Adrenal gland (tissue), 12 donors: Measurements from ENCODE around the gene SLC25A11. TPM values are rescaled to one million over a fixed set of nuclear protein-coding genes. Genes with fewer than 3 reads are reported as not detected.

ENCODE experiments used
- DNase-seq, 7 donors: peaks; one replicate each; pipeline ENCODE4 v3.0.0-alpha.2; 2019 to 2020
- H3K27ac ChIP-seq, 5 donors: fragments of 200-600 bp; sonication (generic) in 4 of 5; 1 replicate in 3 of 5; 2 replicates in 2 of 5; pipeline versions ENCODE4 v1.5.1 to v1.8.0; 2016 to 2020; ENCODE audit warnings: mild to moderate bottlenecking in 1 of 5
- H3K27me3 ChIP-seq: fragments of 200-600 bp; 2 replicates; pipeline ENCODE4 v1.8.0; 2021
- H3K36me3 ChIP-seq, 2 donors: fragments of 200-600 bp; replicated peaks in 1 of 2; 1 replicate in 1 of 2; 2 replicates in 1 of 2; pipeline versions ENCODE4 v1.5.1 to v1.8.0; 2018 to 2022
- H3K4me1 ChIP-seq, 2 donors: fragments of 200-600 bp; replicated peaks in 1 of 2; 1 replicate in 1 of 2; 2 replicates in 1 of 2; pipeline versions ENCODE4 v1.5.1 to v1.8.0; 2018 to 2021
- H3K4me3 ChIP-seq, 4 donors: fragments of 200-600 bp; sonication (generic) in 3 of 4; one replicate each; pipeline ENCODE4 v1.5.1; 2016 to 2018
- H3K9me3 ChIP-seq, 3 donors: fragments of 200-600 bp; sonication (generic) in 1 of 3; replicated peaks in 1 of 3; 1 replicate in 2 of 3; 2 replicates in 1 of 3; pipeline versions ENCODE4 v1.5.1 to v1.8.0; 2016 to 2021
- POLR2A ChIP-seq, 2 donors: fragments of 450-650 bp; IDR thresholded peaks; one replicate each; pipeline ENCODE4 v1.6.1; 2017; ENCODE audit warnings: antibody characterized with exemption in 2 of 2, mild to moderate bottlenecking in 2 of 2, moderate library complexity in 1 of 2
- WGBS, 4 donors: extraction: QIAGEN DNeasy Blood & Tissue Kit in 2 of 4; methylation state at CpG; one replicate each; pipeline versions ENCODE4 v1.1.5 to v1.1.7; 2013 to 2017; 5-methylcytosine and 5-hydroxymethylcytosine counted together
- intact Hi-C, 2 donors: fragments of 100-400 bp; cut with DNase I; formaldehyde crosslinking; loops; one replicate each; pipeline versions ENCODE4 v1.14.1 to v1.15.0; 2022 to 2023
- polyA plus RNA-seq, 3 donors: library from polyadenylated mRNA; stranded (reverse); fragments of 200-250 nt in 2 of 3; fragments of 350-450 nt in 1 of 3; fragmentation: Illumina TruSeq in 1 of 3; extraction: RNeasy Lipid Tissue Mini Kit (QIAGEN cat#74804) in 1 of 3; gene quantifications; one replicate each; pipeline ENCODE4 v1.2.3, GENCODE V29; 2013 to 2014
- total RNA-seq, 9 donors: library from RNA; depleted of rRNA in 4 of 9; stranded (reverse); fragments of >200 nt in 4 of 9; fragments of 120-200 nt in 1 of 9; fragmentation: NEBNext Ultra II Directional in 1 of 9; extraction: Animal tissue kit (Norgen Biotek cat#: 25700) in 1 of 9; gene quantifications; one replicate each; pipeline versions ENCODE4 v1.1.0 to v1.2.4, GENCODE V29; 2013 to 2023
- TF ChIP-seq, protein P1 (sequence below), 6 experiments: fragments of 450-650 bp in 4 of 6; fragments of 200-600 bp in 2 of 6; sonication (generic) in 1 of 6; IDR thresholded peaks; 1 replicate in 5 of 6; 2 replicates in 1 of 6; pipeline versions ENCODE4 v1.5.1 to v1.8.0; 2016 to 2021; ENCODE audit warnings: antibody characterized with exemption in 6 of 6, mild to moderate bottlenecking in 2 of 6, moderate library complexity in 1 of 6
- donor health status: healthy with polysubstance abuse.
- donor health status: Bipolar disorder and iron deficiency.
- donor health status: DM: yes; HTN: yes; CAD: no.
- donor health status: DM: no; HTN: no; CAD: no.
- donor health status: DM: no; HTN: no; CAD: no.
- donor health status: DM: yes; HTN: yes; CAD: no.

Gene SLC25A11
- total and polyA plus RNA-seq, 12 donors = 37.8 to 77.7 (median 66.7) TPM

- Histone ChIP-seq H3K36me3 (peaks cover 0 to 20% of the 10 kb centered on the region in 2 donors), H3K27ac (no peak overlapping the region), H3K9me3 (no peaks in the 10 kb centered on the region), H3K4me1 (no peaks in the 10 kb centered on the region), H3K27me3 (no peaks in the 10 kb centered on the region), H3K4me3 (no peak overlapping the region)
- TF ChIP-seq, protein P1, sequence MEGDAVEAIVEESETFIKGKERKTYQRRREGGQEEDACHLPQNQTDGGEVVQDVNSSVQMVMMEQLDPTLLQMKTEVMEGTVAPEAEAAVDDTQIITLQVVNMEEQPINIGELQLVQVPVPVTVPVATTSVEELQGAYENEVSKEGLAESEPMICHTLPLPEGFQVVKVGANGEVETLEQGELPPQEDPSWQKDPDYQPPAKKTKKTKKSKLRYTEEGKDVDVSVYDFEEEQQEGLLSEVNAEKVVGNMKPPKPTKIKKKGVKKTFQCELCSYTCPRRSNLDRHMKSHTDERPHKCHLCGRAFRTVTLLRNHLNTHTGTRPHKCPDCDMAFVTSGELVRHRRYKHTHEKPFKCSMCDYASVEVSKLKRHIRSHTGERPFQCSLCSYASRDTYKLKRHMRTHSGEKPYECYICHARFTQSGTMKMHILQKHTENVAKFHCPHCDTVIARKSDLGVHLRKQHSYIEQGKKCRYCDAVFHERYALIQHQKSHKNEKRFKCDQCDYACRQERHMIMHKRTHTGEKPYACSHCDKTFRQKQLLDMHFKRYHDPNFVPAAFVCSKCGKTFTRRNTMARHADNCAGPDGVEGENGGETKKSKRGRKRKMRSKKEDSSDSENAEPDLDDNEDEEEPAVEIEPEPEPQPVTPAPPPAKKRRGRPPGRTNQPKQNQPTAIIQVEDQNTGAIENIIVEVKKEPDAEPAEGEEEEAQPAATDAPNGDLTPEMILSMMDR (IDR thresholded peaks at IDR 0.05) = peak in 1 of 6 experiments; percentile 6
- TF ChIP-seq POLR2A (IDR thresholded peaks at IDR 0.05) = no peak
- intact Hi-C loops = no loop called here
- DNase-seq = no peak
- 78 to 88% (median 87%) methylated on average over 9 to 10 of the region's 10 CpGs for WGBS, 4 donors
These were observed 16.7 kb upstream of the SLC25A11 start for GRCh38 chr17:4956493-4957061.

GRCh38 chr17:4955091-4955490, 15.2 kb upstream of the SLC25A11 start:
- no peak overlapping the region for H3K27ac ChIP-seq
- H3K4me3 ChIP-seq = no peak overlapping the region
- H3K36me3 ChIP-seq = peaks cover 0 to 12% of the 10 kb centered on the region in 2 donors
- no peak for DNase-seq
- intact Hi-C loops = no loop called here
- TF ChIP-seq, protein P1 (IDR thresholded peaks at IDR 0.05) = no peak
- no peak for TF ChIP-seq POLR2A (IDR thresholded peaks at IDR 0.05)
- WGBS, 4 donors = 92 to 96% (median 94%) methylated on average over 7 to 8 of the region's 8 CpGs
- H3K9me3 ChIP-seq = no peaks in the 10 kb centered on the region
- no peaks in the 10 kb centered on the region for H3K27me3 ChIP-seq
- peaks cover 5 to 9% of the 10 kb centered on the region in 2 donors for H3K4me1 ChIP-seq

DNA sequence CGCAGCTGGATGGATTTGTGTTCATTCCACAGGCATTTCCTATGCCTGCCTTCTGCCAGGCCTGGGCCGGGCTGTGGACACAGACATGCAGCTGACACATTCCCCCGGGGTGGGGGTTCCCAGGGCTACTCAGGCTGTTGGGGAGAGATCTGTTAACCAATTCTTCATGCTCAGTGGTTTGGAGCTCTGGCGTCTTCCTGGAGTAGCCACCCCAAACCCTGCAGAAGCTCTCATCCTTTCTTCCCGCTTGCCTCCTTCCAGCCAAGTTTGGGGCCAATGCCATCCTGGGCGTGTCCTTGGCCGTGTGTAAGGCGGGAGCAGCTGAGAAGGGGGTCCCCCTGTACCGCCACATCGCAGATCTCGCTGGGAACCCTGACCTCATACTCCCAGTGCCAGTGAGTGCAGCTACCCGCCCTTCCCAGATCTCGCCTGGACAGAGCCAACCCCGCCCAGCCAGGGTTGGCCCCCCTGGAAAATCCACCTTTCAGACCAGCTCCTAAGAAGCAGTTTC, 13.7 kb upstream of the SLC25A11 start:
- intact Hi-C loops = no loop called here
- Histone ChIP-seq H3K4me1 (peaks cover 12 to 13% of the 10 kb centered on the region in 2 donors), H3K27ac (no peak overlapping the region), H3K27me3 (no peaks in the 10 kb centered on the region), H3K9me3 (no peaks in the 10 kb centered on the region), H3K36me3 (no peaks in the 10 kb centered on the region), H3K4me3 (no peak overlapping the region)
- 76 to 80% (median 76%) methylated on average over 14 of the region's 14 CpGs for WGBS, 4 donors
- DNase-seq = no peak
- TF ChIP-seq, protein P1 (IDR thresholded peaks at IDR 0.05) = no peak
- no peak for TF ChIP-seq POLR2A (IDR thresholded peaks at IDR 0.05)

DNA sequence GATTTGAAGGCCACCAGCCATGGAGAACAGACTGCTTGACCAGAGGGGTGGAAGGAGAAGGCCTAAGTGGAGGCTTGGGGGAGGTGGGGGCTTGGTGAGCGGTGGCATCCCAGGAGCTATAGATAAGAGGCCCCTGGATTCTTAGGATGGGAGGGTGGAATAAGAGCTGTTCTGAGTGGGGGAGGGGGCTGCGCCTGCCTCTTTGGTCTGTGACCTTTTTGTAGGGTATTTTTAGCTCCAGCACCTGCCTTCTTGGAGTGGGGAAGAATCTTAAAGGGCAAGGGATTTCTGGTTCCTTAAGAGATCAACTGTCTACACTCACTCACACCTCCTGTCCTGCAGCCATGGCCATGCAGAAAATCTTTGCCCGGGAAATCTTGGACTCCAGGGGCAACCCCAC, 11.6 kb upstream of the SLC25A11 start:
- WGBS, 4 donors = 76 to 87% (median 77%) methylated on average over 3 of the region's 3 CpGs
- TF ChIP-seq, protein P1 (IDR thresholded peaks at IDR 0.05) = no peak
- TF ChIP-seq POLR2A (IDR thresholded peaks at IDR 0.05) = no peak
- Histone ChIP-seq H3K9me3 (no peaks in the 10 kb centered on the region), H3K27ac (no peak overlapping the region), H3K27me3 (no peaks in the 10 kb centered on the region), H3K36me3 (peaks cover 0 to 3% of the 10 kb centered on the region in 2 donors), H3K4me1 (peaks cover 13 to 18% of the 10 kb centered on the region in 2 donors), H3K4me3 (no peak overlapping the region)
- DNase-seq = no peak
- intact Hi-C loops = no loop called here
